ENCODE results near the gene WASHC3. TPM values are rescaled to one million over a fixed set of nuclear protein-coding genes. Genes with fewer than 3 reads are reported as not detected.
"Not testable (repeated sequence)": the region's sequence is repeated elsewhere in the genome, so short reads cannot be mapped to it uniquely, and the experiment has no call there.

Gene WASHC3
- total RNA-seq, 1 donor from 2014 or later = 35.9 TPM

GRCh38 chr12:102093319-102093718 lies 31.5 kb upstream of the WASHC3 start:
- Mint-ChIP-seq H3K9me3 (peaks cover 7% of the 10 kb centered on the region), H3K27me3 (ENCODE audit: insufficient read depth, low read depth) (peaks cover 2% of the 10 kb centered on the region), H3K36me3 (peaks cover 11% of the 10 kb centered on the region), H3K4me3 (no peak overlapping the region), H3K27ac (no peak overlapping the region), H3K4me1 (no peaks in the 10 kb centered on the region)
- H3K27ac ChIP-seq = no peak overlapping the region
- no peak overlapping the region for H3K4me2 ChIP-seq
- TF ChIP-seq EZH2 (IDR thresholded peaks at IDR 0.05) = no peak
- H3K4me1 ChIP-seq = no peaks in the 10 kb centered on the region
- H4K20me1 ChIP-seq (ENCODE audit: low read depth) = no peaks in the 10 kb centered on the region
- H3K36me3 ChIP-seq = peaks cover 12% of the 10 kb centered on the region
- no peaks in the 10 kb centered on the region for H3K79me2 ChIP-seq (ENCODE audit: low read depth)
- no peaks in the 10 kb centered on the region for H3F3A ChIP-seq (ENCODE audit: low read depth)
- no peak overlapping the region for H2AFZ ChIP-seq (replicated peaks)
- H3K9me3 ChIP-seq (ENCODE audit: low read depth) = no peaks in the 10 kb centered on the region
- H3K4me3 ChIP-seq = no peak overlapping the region
- no peaks in the 10 kb centered on the region for H3K27me3 ChIP-seq
- DNase-seq (ENCODE audit: low spot score) = no peak
- H3K9ac ChIP-seq = no peak overlapping the region

- H3K36me3 Mint-ChIP-seq = peaks cover 10% of the 10 kb centered on the region
- not testable (repeated sequence) for H3K4me3 Mint-ChIP-seq; H3K27ac ChIP-seq; H3K27me3 ChIP-seq; H3F3A ChIP-seq (ENCODE audit: low read depth); H4K20me1 ChIP-seq (ENCODE audit: low read depth); H3K4me3 ChIP-seq; H3K4me1 Mint-ChIP-seq; H3K27ac Mint-ChIP-seq; H2AFZ ChIP-seq (replicated peaks); H3K4me2 ChIP-seq; H3K9me3 Mint-ChIP-seq; H3K9me3 ChIP-seq (ENCODE audit: low read depth); DNase-seq (ENCODE audit: low spot score); H3K27me3 Mint-ChIP-seq (ENCODE audit: insufficient read depth, low read depth); H3K79me2 ChIP-seq (ENCODE audit: low read depth); H3K4me1 ChIP-seq; H3K9ac ChIP-seq
- peaks cover 11% of the 10 kb centered on the region for H3K36me3 ChIP-seq
Observed at GRCh38 chr12:102089228-102089835, 27.5 kb upstream of the WASHC3 start.

GRCh38 chr12:102080842-102081241 lies 19.1 kb upstream of the WASHC3 start:
- Histone ChIP-seq H3K79me2 (ENCODE audit: low read depth) (no peaks in the 10 kb centered on the region), H3K36me3 (peaks cover 3% of the 10 kb centered on the region), H3F3A (ENCODE audit: low read depth) (no peaks in the 10 kb centered on the region), H3K27me3 (no peaks in the 10 kb centered on the region), H3K27ac (no peak overlapping the region), H3K4me1 (no peaks in the 10 kb centered on the region), H2AFZ (replicated peaks) (no peak overlapping the region), H3K9me3 (ENCODE audit: low read depth) (no peaks in the 10 kb centered on the region), H3K4me2 (no peak overlapping the region), H3K9ac (no peak overlapping the region), H3K4me3 (no peak overlapping the region), H4K20me1 (ENCODE audit: low read depth) (no peaks in the 10 kb centered on the region)
- H3K9me3 Mint-ChIP-seq = no peaks in the 10 kb centered on the region
- peaks cover 10% of the 10 kb centered on the region for H3K36me3 Mint-ChIP-seq
- no peak overlapping the region for H3K4me3 Mint-ChIP-seq
- H3K27ac Mint-ChIP-seq = no peak overlapping the region
- TF ChIP-seq EZH2 (IDR thresholded peaks at IDR 0.05) (no peak), EZH2phosphoT487 (IDR thresholded peaks at IDR 0.05) (no peak), CTCF (IDR thresholded peaks at IDR 0.05) (no peak)
- DNase-seq (ENCODE audit: low spot score) = no peak
- no peaks in the 10 kb centered on the region for H3K4me1 Mint-ChIP-seq
- no peaks in the 10 kb centered on the region for H3K27me3 Mint-ChIP-seq (ENCODE audit: insufficient read depth, low read depth)

GRCh38 chr12:102072092-102072491 lies 10.3 kb upstream of the WASHC3 start:
- not testable (repeated sequence) for H3K4me2 ChIP-seq; H3K4me3 ChIP-seq; H3K9me3 Mint-ChIP-seq; H3K27ac Mint-ChIP-seq; H3K27me3 Mint-ChIP-seq (ENCODE audit: insufficient read depth, low read depth); H4K20me1 ChIP-seq (ENCODE audit: low read depth); H2AFZ ChIP-seq (replicated peaks); DNase-seq (ENCODE audit: low spot score); H3K36me3 ChIP-seq; H3K36me3 Mint-ChIP-seq; H3K4me1 ChIP-seq; H3K9ac ChIP-seq; H3F3A ChIP-seq (ENCODE audit: low read depth); H3K79me2 ChIP-seq (ENCODE audit: low read depth); H3K27me3 ChIP-seq; H3K4me3 Mint-ChIP-seq; H3K4me1 Mint-ChIP-seq; H3K9me3 ChIP-seq (ENCODE audit: low read depth); H3K27ac ChIP-seq

GRCh38 chr12:102069707-102070106 lies 7.9 kb upstream of the WASHC3 start:
- H3K27me3 ChIP-seq = no peaks in the 10 kb centered on the region
- H3K4me1 Mint-ChIP-seq = no peaks in the 10 kb centered on the region

More at GRCh38 chr12:102069707-102070106, 7.9 kb upstream of the WASHC3 start:
- Mint-ChIP-seq H3K9me3 (no peaks in the 10 kb centered on the region), H3K36me3 (no peaks in the 10 kb centered on the region), H3K27me3 (ENCODE audit: insufficient read depth, low read depth) (no peaks in the 10 kb centered on the region), H3K4me3 (no peak overlapping the region), H3K27ac (no peak overlapping the region)
- Histone ChIP-seq H3F3A (ENCODE audit: low read depth) (no peaks in the 10 kb centered on the region), H3K9me3 (ENCODE audit: low read depth) (no peaks in the 10 kb centered on the region), H3K4me3 (no peak overlapping the region), H3K9ac (no peak overlapping the region), H3K36me3 (peaks cover 9% of the 10 kb centered on the region), H3K4me2 (no peak overlapping the region), H2AFZ (replicated peaks) (no peak overlapping the region), H3K27ac (no peak overlapping the region), H4K20me1 (ENCODE audit: low read depth) (no peaks in the 10 kb centered on the region), H3K79me2 (ENCODE audit: low read depth) (no peaks in the 10 kb centered on the region), H3K4me1 (no peaks in the 10 kb centered on the region)
- DNase-seq (ENCODE audit: low spot score) = no peak
- TF ChIP-seq EZH2phosphoT487 (IDR thresholded peaks at IDR 0.05) (no peak), EZH2 (IDR thresholded peaks at IDR 0.05) (no peak), CTCF (IDR thresholded peaks at IDR 0.05) (no peak)
